GM23338 (cell line): ENCODE data around the gene GCFC2. TPM values are rescaled to one million over a fixed set of nuclear protein-coding genes. Genes with fewer than 3 reads are reported as not detected.

Experiments
- ATAC-seq: fragments of 200-7000 bp; cut with Tn5 transposase; 3 replicates; pipeline ENCODE4 v1.9.1; 2020
- DNase-seq: peaks from one replicate; pipeline ENCODE4 v3.0.0-alpha.2; 2015; ENCODE audit warnings: low spot score
- H2AFZ ChIP-seq: fragments of 200-600 bp; sonication (generic); 2 replicates; pipeline ENCODE4 v1.8.0; 2016; ENCODE audit warnings: antibody characterized with exemption, mild to moderate bottlenecking, moderate library complexity
- H3F3A ChIP-seq: fragments of 200-600 bp; sonication (generic); replicated peaks from 2 replicates; pipeline ENCODE4 v1.8.0; 2017; ENCODE audit warnings: antibody characterized with exemption, mixed run types, low read depth
- H3K27ac ChIP-seq: fragments of 200-600 bp; sonication (generic); 2 replicates; pipeline ENCODE4 v1.6.1; 2016; ENCODE audit warnings: low read depth
- H3K27me3 ChIP-seq: fragments of 200-600 bp; sonication (generic); 2 replicates; pipeline ENCODE4 v1.8.0; 2016; ENCODE audit warnings: mild to moderate bottlenecking, mixed run types, moderate library complexity; ENCODE audit not compliant: insufficient read depth
- H3K36me3 ChIP-seq: fragments of 200-600 bp; sonication (generic); 2 replicates; pipeline ENCODE4 v1.8.0; 2016; ENCODE audit warnings: mild to moderate bottlenecking; ENCODE audit not compliant: insufficient read depth
- H3K4me1 ChIP-seq: fragments of 200-600 bp; sonication (generic); 2 replicates; pipeline ENCODE4 v1.8.0; 2016; ENCODE audit warnings: mild to moderate bottlenecking, moderate library complexity; ENCODE audit not compliant: insufficient read depth
- H3K4me2 ChIP-seq: fragments of 200-600 bp; sonication (generic); 2 replicates; pipeline ENCODE4 v1.7.1; 2017; ENCODE audit warnings: mixed run types
- H3K4me3 ChIP-seq: fragments of 200-600 bp; sonication (generic); 2 replicates; pipeline ENCODE4 v1.6.1; 2016; ENCODE audit warnings: mixed run types
- H3K79me2 ChIP-seq: fragments of 200-600 bp; sonication (generic); replicated peaks from 2 replicates; pipeline ENCODE4 v1.8.0; 2017; ENCODE audit warnings: mild to moderate bottlenecking; ENCODE audit not compliant: insufficient read depth
- H3K9me2 ChIP-seq: fragments of 200-600 bp; sonication (generic); 2 replicates; pipeline ENCODE4 v1.8.0; 2017; ENCODE audit not compliant: insufficient read depth
- H4K20me1 ChIP-seq: fragments of 200-600 bp; sonication (generic); replicated peaks from 2 replicates; pipeline ENCODE4 v1.8.0; 2017; ENCODE audit warnings: mild to moderate bottlenecking; ENCODE audit not compliant: insufficient read depth
- H3K27ac Mint-ChIP-seq: 2 replicates; pipeline ENCODE4 v1.8.0; 2020; ENCODE audit warnings: inconsistent platforms, mild to moderate bottlenecking, moderate library complexity, mixed read lengths
- H3K27me3 Mint-ChIP-seq: 3 replicates; pipeline ENCODE4 v1.8.0; 2022; ENCODE audit warnings: low read depth, mild to moderate bottlenecking, moderate library complexity, mixed read lengths, inconsistent platforms; ENCODE audit not compliant: insufficient read depth, poor library complexity
- H3K36me3 Mint-ChIP-seq: 3 replicates; pipeline ENCODE4 v1.8.0; 2021; ENCODE audit warnings: low read depth, mild to moderate bottlenecking, inconsistent platforms, moderate library complexity, mixed read lengths
- H3K4me1 Mint-ChIP-seq: 3 replicates; pipeline ENCODE4 v1.8.0; 2020; ENCODE audit warnings: mild to moderate bottlenecking, inconsistent platforms, mixed read lengths
- H3K4me3 Mint-ChIP-seq: 3 replicates; pipeline ENCODE4 v1.8.0; 2021; ENCODE audit warnings: moderate library complexity, mild to moderate bottlenecking, inconsistent platforms, mixed read lengths
- H3K9me3 Mint-ChIP-seq: 3 replicates; pipeline ENCODE4 v1.8.0; 2020; ENCODE audit warnings: moderate library complexity, mild to moderate bottlenecking, inconsistent platforms, mixed read lengths
- CREB1 ChIP-seq: fragments of 250-450 bp; sonication (Bioruptor Pico); IDR thresholded peaks from 2 replicates; pipeline ENCODE4 v1.5.0; 2020; ENCODE audit warnings: low read depth, mild to moderate bottlenecking, moderate library complexity
- EZH2 ChIP-seq: fragments of 200-600 bp; sonication (generic); IDR thresholded peaks from one replicate; pipeline ENCODE4 v1.8.0; 2017; ENCODE audit warnings: antibody characterized with exemption, mild to moderate bottlenecking, low read depth; ENCODE audit not compliant: unreplicated experiment
- EZH2phosphoT487 ChIP-seq: fragments of 200-600 bp; sonication (generic); IDR thresholded peaks from one replicate; pipeline ENCODE4 v1.8.1; 2018; ENCODE audit warnings: antibody characterized with exemption; ENCODE audit not compliant: unreplicated experiment
- JUNB ChIP-seq: IDR thresholded peaks from one replicate; pipeline ENCODE4 v1.6.1; 2016; ENCODE audit warnings: antibody characterized with exemption; ENCODE audit not compliant: unreplicated experiment
- NANOG ChIP-seq: IDR thresholded peaks from 2 replicates; pipeline ENCODE4 v1.6.1; 2016; ENCODE audit warnings: antibody characterized with exemption, borderline replicate concordance
- POLR2AphosphoS5 ChIP-seq: IDR thresholded peaks from 2 replicates; pipeline ENCODE4 v1.6.1; 2016; ENCODE audit warnings: antibody characterized with exemption, low read depth
- ZNF114 ChIP-seq: fragments of 250-450 bp; sonication (Bioruptor Pico); IDR thresholded peaks from 2 replicates; pipeline ENCODE4 v1.5.0; 2020; ENCODE audit warnings: mild to moderate bottlenecking, moderate library complexity
- polyA plus RNA-seq: library from polyadenylated mRNA; unstranded; fragments of >200 nt; fragmentation: Nextera tagmentation; extraction: Ambion mirVana; gene quantifications from 2 replicates; pipeline ENCODE4 v1.2.1, GENCODE V29; 2016
- total RNA-seq: library from RNA; depleted of rRNA; stranded (reverse); fragments of >200 nt; shearing (Covaris generic); gene quantifications from 2 replicates; pipeline ENCODE4 v1.2.3, GENCODE V29; 2014
- TF ChIP-seq, protein P1 (sequence below): IDR thresholded peaks from one replicate; pipeline ENCODE4 v1.6.1; 2018; ENCODE audit warnings: antibody characterized with exemption; ENCODE audit not compliant: unreplicated experiment
- TF ChIP-seq, protein P2 (sequence below): fragments of 250-450 bp; sonication (Bioruptor Pico); IDR thresholded peaks from 2 replicates; pipeline ENCODE4 v1.5.0; 2020; ENCODE audit warnings: mild to moderate bottlenecking, moderate library complexity
- TF ChIP-seq, protein P3 (sequence below): IDR thresholded peaks from 2 replicates; pipeline ENCODE4 v1.6.1; 2016; ENCODE audit warnings: antibody characterized with exemption

The GCFC2 gene
- total and polyA plus RNA-seq, 2 experiments from 2014 or later, result 23.8 to 26.2 TPM

DNA sequence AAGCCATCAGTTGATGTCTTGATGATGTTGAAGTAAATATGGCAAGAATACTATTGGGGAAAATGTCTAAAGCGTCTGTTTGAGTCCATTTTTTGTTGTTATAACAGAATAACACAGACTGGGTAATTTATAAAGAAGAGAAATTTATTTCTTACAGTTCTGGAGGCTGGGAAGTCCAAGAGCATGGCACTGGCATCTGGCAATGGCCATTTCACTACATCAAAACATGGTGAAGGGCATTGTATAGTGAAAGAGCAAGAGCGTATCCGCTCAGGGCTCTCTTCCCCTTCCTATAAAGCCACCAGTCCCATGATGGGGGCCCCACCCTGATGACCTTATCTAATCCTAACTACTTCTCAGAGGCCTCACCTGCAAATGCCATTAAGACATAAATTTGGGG, 93.8 kb downstream of the GCFC2 start:
- H2AFZ ChIP-seq, result no peak overlapping the region
- no peak overlapping the region for H3K4me3 ChIP-seq
- Mint-ChIP-seq H3K4me1 (no peaks in the 10 kb centered on the region), H3K36me3 (no peaks in the 10 kb centered on the region), H3K27me3 (no peaks in the 10 kb centered on the region), H3K9me3 (no peaks in the 10 kb centered on the region; the same call in 2 of the 3 replicates), H3K27ac (no peak overlapping the region), H3K4me3 (no peak overlapping the region)
- TF ChIP-seq, protein P1, sequence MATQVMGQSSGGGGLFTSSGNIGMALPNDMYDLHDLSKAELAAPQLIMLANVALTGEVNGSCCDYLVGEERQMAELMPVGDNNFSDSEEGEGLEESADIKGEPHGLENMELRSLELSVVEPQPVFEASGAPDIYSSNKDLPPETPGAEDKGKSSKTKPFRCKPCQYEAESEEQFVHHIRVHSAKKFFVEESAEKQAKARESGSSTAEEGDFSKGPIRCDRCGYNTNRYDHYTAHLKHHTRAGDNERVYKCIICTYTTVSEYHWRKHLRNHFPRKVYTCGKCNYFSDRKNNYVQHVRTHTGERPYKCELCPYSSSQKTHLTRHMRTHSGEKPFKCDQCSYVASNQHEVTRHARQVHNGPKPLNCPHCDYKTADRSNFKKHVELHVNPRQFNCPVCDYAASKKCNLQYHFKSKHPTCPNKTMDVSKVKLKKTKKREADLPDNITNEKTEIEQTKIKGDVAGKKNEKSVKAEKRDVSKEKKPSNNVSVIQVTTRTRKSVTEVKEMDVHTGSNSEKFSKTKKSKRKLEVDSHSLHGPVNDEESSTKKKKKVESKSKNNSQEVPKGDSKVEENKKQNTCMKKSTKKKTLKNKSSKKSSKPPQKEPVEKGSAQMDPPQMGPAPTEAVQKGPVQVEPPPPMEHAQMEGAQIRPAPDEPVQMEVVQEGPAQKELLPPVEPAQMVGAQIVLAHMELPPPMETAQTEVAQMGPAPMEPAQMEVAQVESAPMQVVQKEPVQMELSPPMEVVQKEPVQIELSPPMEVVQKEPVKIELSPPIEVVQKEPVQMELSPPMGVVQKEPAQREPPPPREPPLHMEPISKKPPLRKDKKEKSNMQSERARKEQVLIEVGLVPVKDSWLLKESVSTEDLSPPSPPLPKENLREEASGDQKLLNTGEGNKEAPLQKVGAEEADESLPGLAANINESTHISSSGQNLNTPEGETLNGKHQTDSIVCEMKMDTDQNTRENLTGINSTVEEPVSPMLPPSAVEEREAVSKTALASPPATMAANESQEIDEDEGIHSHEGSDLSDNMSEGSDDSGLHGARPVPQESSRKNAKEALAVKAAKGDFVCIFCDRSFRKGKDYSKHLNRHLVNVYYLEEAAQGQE, result no peak
- TF ChIP-seq CREB1 (CRISPR knock-in tag) (no peak), EZH2phosphoT487 (no peak), JUNB (no peak), EZH2 (no peak), ZNF114 (CRISPR knock-in tag) (no peak), NANOG (no peak), POLR2AphosphoS5 (no peak)
- TF ChIP-seq, protein P2, sequence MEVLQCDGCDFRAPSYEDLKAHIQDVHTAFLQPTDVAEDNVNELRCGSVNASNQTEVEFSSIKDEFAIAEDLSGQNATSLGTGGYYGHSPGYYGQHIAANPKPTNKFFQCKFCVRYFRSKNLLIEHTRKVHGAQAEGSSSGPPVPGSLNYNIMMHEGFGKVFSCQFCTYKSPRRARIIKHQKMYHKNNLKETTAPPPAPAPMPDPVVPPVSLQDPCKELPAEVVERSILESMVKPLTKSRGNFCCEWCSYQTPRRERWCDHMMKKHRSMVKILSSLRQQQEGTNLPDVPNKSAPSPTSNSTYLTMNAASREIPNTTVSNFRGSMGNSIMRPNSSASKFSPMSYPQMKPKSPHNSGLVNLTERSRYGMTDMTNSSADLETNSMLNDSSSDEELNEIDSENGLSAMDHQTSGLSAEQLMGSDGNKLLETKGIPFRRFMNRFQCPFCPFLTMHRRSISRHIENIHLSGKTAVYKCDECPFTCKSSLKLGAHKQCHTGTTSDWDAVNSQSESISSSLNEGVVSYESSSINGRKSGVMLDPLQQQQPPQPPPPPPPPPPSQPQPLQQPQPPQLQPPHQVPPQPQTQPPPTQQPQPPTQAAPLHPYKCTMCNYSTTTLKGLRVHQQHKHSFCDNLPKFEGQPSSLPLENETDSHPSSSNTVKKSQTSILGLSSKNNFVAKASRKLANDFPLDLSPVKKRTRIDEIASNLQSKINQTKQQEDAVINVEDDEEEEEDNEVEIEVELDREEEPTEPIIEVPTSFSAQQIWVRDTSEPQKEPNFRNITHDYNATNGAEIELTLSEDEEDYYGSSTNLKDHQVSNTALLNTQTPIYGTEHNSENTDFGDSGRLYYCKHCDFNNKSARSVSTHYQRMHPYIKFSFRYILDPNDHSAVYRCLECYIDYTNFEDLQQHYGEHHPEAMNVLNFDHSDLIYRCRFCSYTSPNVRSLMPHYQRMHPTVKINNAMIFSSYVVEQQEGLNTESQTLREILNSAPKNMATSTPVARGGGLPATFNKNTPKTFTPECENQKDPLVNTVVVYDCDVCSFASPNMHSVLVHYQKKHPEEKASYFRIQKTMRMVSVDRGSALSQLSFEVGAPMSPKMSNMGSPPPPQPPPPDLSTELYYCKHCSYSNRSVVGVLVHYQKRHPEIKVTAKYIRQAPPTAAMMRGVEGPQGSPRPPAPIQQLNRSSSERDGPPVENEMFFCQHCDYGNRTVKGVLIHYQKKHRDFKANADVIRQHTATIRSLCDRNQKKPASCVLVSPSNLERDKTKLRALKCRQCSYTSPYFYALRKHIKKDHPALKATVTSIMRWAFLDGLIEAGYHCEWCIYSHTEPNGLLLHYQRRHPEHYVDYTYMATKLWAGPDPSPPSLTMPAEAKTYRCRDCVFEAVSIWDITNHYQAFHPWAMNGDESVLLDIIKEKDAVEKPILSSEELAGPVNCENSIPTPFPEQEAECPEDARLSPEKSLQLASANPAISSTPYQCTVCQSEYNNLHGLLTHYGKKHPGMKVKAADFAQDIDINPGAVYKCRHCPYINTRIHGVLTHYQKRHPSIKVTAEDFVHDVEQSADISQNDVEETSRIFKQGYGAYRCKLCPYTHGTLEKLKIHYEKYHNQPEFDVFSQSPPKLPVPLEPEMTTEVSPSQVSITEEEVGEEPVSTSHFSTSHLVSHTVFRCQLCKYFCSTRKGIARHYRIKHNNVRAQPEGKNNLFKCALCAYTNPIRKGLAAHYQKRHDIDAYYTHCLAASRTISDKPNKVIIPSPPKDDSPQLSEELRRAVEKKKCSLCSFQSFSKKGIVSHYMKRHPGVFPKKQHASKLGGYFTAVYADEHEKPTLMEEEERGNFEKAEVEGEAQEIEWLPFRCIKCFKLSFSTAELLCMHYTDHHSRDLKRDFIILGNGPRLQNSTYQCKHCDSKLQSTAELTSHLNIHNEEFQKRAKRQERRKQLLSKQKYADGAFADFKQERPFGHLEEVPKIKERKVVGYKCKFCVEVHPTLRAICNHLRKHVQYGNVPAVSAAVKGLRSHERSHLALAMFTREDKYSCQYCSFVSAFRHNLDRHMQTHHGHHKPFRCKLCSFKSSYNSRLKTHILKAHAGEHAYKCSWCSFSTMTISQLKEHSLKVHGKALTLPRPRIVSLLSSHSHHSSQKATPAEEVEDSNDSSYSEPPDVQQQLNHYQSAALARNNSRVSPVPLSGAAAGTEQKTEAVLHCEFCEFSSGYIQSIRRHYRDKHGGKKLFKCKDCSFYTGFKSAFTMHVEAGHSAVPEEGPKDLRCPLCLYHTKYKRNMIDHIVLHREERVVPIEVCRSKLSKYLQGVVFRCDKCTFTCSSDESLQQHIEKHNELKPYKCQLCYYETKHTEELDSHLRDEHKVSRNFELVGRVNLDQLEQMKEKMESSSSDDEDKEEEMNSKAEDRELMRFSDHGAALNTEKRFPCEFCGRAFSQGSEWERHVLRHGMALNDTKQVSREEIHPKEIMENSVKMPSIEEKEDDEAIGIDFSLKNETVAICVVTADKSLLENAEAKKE (CRISPR knock-in tag), result no peak
- TF ChIP-seq, protein P3, sequence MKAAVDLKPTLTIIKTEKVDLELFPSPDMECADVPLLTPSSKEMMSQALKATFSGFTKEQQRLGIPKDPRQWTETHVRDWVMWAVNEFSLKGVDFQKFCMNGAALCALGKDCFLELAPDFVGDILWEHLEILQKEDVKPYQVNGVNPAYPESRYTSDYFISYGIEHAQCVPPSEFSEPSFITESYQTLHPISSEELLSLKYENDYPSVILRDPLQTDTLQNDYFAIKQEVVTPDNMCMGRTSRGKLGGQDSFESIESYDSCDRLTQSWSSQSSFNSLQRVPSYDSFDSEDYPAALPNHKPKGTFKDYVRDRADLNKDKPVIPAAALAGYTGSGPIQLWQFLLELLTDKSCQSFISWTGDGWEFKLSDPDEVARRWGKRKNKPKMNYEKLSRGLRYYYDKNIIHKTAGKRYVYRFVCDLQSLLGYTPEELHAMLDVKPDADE, result no peak
- H4K20me1 ChIP-seq, result no peaks in the 10 kb centered on the region
- H3K27me3 ChIP-seq, result no peaks in the 10 kb centered on the region
- no peak overlapping the region for H3K27ac ChIP-seq
- no peak overlapping the region for H3K4me2 ChIP-seq
- no peaks in the 10 kb centered on the region for H3K36me3 ChIP-seq
- no peaks in the 10 kb centered on the region for H3F3A ChIP-seq
- no peaks in the 10 kb centered on the region for H3K4me1 ChIP-seq
- DNase-seq (no peak), ATAC-seq (no peak)
- no peaks in the 10 kb centered on the region for H3K79me2 ChIP-seq
- peaks cover 7% of the 10 kb centered on the region for H3K9me2 ChIP-seq
